ENCODE results near the gene EHBP1.

Gene EHBP1

GRCh38 chr2:62669180-62669579 is 36.3 kb upstream of the EHBP1 start:
- H3K4me3 ChIP-seq (ENCODE audit: low read length) = no peak overlapping the region
- H3K9ac ChIP-seq (ENCODE audit: low read depth, low read length) = no peak overlapping the region
- peaks cover 12% of the 10 kb centered on the region for H3K4me1 ChIP-seq (ENCODE audit: insufficient read depth, low read length)
- H3K27me3 ChIP-seq (ENCODE audit: insufficient read depth, low read length) = no peaks in the 10 kb centered on the region
- no peak overlapping the region for H3K27ac ChIP-seq (ENCODE audit: low read length)
- no peaks in the 10 kb centered on the region for H3K36me3 ChIP-seq (ENCODE audit: insufficient read depth, low read depth, low read length)
- no peaks in the 10 kb centered on the region for H3K9me3 ChIP-seq (ENCODE audit: insufficient read depth, low read depth, low read length)

- H3K36me3 ChIP-seq (ENCODE audit: insufficient read depth, low read depth, low read length) = no peaks in the 10 kb centered on the region
- no peak overlapping the region; the same call in 1 of the 2 replicates for H3K9ac ChIP-seq (ENCODE audit: low read depth, low read length)
- peaks cover 12% of the 10 kb centered on the region for H3K4me1 ChIP-seq (ENCODE audit: insufficient read depth, low read length)
- no peaks in the 10 kb centered on the region for H3K9me3 ChIP-seq (ENCODE audit: insufficient read depth, low read depth, low read length)
- no peaks in the 10 kb centered on the region for H3K27me3 ChIP-seq (ENCODE audit: insufficient read depth, low read length)
- no peak overlapping the region for H3K4me3 ChIP-seq (ENCODE audit: low read length)
- H3K27ac ChIP-seq (ENCODE audit: low read length) = no peak overlapping the region
Measured at GRCh38 chr2:62672601-62673000, 32.9 kb upstream of the EHBP1 start.

DNA sequence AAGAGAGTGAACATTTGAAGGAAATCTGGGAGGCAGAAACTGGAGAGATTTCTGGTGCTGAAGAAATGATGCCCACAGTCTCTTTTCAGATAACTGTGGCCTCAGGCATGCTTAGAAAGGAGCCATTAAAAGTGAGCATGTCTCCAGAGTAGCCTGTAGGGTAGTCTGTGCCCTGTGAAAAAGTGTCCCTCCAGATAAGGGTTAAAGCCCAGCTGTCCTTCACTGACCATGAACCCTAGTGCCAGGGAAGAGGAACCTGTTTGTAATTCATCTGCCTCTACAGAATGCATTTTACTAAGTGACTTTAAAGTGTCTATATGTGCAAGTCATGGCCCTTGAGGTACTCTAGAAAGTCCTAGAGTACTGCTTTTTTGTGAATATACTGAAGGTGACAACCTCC is 30.5 kb upstream of the EHBP1 start:
- H3K9ac ChIP-seq (ENCODE audit: low read depth, low read length) = no peak overlapping the region
- no peak overlapping the region for H3K27ac ChIP-seq (ENCODE audit: low read length)
- peaks cover 14% of the 10 kb centered on the region for H3K4me1 ChIP-seq (ENCODE audit: insufficient read depth, low read length)
- H3K9me3 ChIP-seq (ENCODE audit: insufficient read depth, low read depth, low read length) = no peaks in the 10 kb centered on the region
- no peak overlapping the region for H3K4me3 ChIP-seq (ENCODE audit: low read length)
- no peaks in the 10 kb centered on the region for H3K36me3 ChIP-seq (ENCODE audit: insufficient read depth, low read depth, low read length)
- no peaks in the 10 kb centered on the region for H3K27me3 ChIP-seq (ENCODE audit: insufficient read depth, low read length)

DNA sequence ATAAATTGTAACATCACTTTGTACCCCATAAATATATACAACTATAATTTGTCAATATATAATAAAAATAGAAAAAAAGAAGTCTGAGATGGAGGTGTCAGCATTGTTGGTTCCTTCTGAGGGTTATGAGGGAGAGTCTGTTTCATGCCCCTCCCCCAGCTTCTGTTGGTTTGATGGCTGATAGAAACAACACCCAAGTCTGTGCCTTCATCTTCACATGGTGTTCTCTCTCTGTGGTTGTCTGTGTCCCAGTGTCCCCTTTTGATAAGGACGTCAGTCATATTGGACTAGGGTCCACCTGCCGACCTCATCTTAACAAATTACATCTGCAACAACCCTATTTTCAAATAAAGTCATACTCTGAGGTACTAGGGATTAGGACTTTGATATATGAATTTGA is 20.3 kb upstream of the EHBP1 start:
- Histone ChIP-seq H3K27ac (ENCODE audit: low read length) (no peak overlapping the region), H3K4me1 (ENCODE audit: insufficient read depth, low read length) (no peaks in the 10 kb centered on the region), H3K36me3 (ENCODE audit: insufficient read depth, low read depth, low read length) (no peaks in the 10 kb centered on the region), H3K9ac (ENCODE audit: low read depth, low read length) (no peak overlapping the region), H3K9me3 (ENCODE audit: insufficient read depth, low read depth, low read length) (no peaks in the 10 kb centered on the region), H3K4me3 (ENCODE audit: low read length) (no peak overlapping the region), H3K27me3 (ENCODE audit: insufficient read depth, low read length) (no peaks in the 10 kb centered on the region)

DNA sequence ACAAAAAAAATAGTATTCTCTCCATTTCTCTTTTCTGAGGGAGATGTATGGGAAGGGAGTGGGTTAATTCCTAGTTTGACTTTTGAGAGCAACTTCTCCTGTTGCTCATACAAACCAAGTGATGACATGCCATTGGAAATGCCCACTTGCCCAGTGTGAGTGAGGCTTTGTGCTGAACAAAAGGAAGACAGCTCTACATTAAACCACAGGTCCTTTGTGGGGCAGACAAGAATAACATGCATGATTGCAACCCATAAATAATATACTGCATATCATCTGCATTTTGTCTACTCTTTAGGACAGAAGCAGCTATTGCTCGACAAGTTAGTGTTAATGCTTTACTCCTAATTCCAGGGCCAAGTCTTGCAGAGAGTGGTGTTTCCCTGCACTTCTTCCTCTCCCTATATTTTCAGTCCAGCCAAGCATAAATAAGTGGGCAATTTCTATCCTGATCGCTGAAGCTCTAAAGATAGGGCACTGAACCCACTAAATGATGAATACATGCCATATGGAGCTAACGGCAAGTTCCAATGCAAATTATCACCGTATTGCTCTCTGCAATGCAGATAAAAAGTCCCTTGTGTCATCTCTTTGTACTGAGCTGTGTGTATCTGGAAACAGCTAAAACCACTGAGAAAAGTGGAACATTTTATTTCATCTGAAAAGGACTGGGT is 19.4 kb upstream of the EHBP1 start:
- no peak overlapping the region for H3K9ac ChIP-seq (ENCODE audit: low read depth, low read length)
- H3K27ac ChIP-seq (ENCODE audit: low read length) = no peak overlapping the region
- no peaks in the 10 kb centered on the region for H3K27me3 ChIP-seq (ENCODE audit: insufficient read depth, low read length)
- no peak overlapping the region for H3K4me3 ChIP-seq (ENCODE audit: low read length)
- no peaks in the 10 kb centered on the region for H3K4me1 ChIP-seq (ENCODE audit: insufficient read depth, low read length)
- H3K9me3 ChIP-seq (ENCODE audit: insufficient read depth, low read depth, low read length) = no peaks in the 10 kb centered on the region
- H3K36me3 ChIP-seq (ENCODE audit: insufficient read depth, low read depth, low read length) = no peaks in the 10 kb centered on the region

- H3K27ac ChIP-seq (ENCODE audit: low read length) = no peak overlapping the region
Measured at GRCh38 chr2:62687636-62688035, 17.9 kb upstream of the EHBP1 start.

DNA sequence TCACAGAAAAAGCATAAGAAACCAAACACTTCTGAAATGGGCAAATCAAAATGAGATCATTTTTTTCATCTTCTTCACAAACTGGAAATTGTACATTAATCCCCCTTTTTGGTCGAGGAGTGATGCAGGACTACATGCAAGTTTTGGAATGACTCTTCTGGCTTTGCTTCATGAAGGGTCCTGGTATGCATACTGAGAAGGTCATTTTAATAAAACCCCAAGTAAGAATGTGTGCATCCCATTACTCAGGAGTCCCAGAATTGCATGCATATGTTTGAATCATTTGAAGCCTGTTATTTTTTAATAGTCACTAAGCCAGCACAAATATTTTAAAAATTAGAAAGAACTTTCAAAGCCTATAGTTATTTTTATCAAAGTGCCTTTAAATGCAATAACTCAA is 16.7 kb upstream of the EHBP1 start:
- no peak overlapping the region for H3K4me3 ChIP-seq (ENCODE audit: low read length)
- H3K36me3 ChIP-seq (ENCODE audit: insufficient read depth, low read depth, low read length) = no peaks in the 10 kb centered on the region
- H3K27ac ChIP-seq (ENCODE audit: low read length) = no peak overlapping the region
- H3K27me3 ChIP-seq (ENCODE audit: insufficient read depth, low read length) = no peaks in the 10 kb centered on the region
- H3K9me3 ChIP-seq (ENCODE audit: insufficient read depth, low read depth, low read length) = no peaks in the 10 kb centered on the region
- no peaks in the 10 kb centered on the region for H3K4me1 ChIP-seq (ENCODE audit: insufficient read depth, low read length)
- H3K9ac ChIP-seq (ENCODE audit: low read depth, low read length) = no peak overlapping the region

More at GRCh38 chr2:62687636-62688035, 17.9 kb upstream of the EHBP1 start:
- Histone ChIP-seq H3K36me3 (ENCODE audit: insufficient read depth, low read depth, low read length) (no peaks in the 10 kb centered on the region), H3K4me3 (ENCODE audit: low read length) (no peak overlapping the region), H3K4me1 (ENCODE audit: insufficient read depth, low read length) (no peaks in the 10 kb centered on the region), H3K9ac (ENCODE audit: low read depth, low read length) (no peak overlapping the region), H3K9me3 (ENCODE audit: insufficient read depth, low read depth, low read length) (no peaks in the 10 kb centered on the region), H3K27me3 (ENCODE audit: insufficient read depth, low read length) (no peaks in the 10 kb centered on the region)

DNA sequence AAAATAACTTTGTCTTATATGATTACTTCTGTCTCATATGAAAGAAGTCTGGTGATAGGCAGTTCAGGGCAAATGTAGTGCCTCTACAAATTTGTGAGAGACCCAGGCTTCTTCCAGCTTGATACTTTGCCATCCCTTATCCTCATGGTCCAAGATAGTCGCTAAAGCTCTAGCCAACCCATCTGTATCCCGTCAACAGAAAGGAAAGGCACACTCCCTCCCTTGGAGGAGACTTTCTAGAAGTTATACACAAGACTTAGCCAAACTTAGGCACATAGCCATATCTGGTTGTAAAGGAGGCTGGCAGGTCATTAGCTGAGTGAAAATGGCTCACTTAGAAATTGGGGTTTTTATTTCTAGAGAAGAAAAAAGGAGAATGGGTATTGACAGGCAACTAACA is 14.3 kb upstream of the EHBP1 start:
- Histone ChIP-seq H3K9ac (ENCODE audit: low read depth, low read length) (no peak overlapping the region), H3K36me3 (ENCODE audit: insufficient read depth, low read depth, low read length) (no peaks in the 10 kb centered on the region), H3K9me3 (ENCODE audit: insufficient read depth, low read depth, low read length) (no peaks in the 10 kb centered on the region), H3K4me3 (ENCODE audit: low read length) (no peak overlapping the region), H3K27me3 (ENCODE audit: insufficient read depth, low read length) (no peaks in the 10 kb centered on the region), H3K4me1 (ENCODE audit: insufficient read depth, low read length) (no peaks in the 10 kb centered on the region), H3K27ac (ENCODE audit: low read length) (no peak overlapping the region)

- H3K9ac ChIP-seq (ENCODE audit: low read depth, low read length) = no peak overlapping the region
- no peaks in the 10 kb centered on the region for H3K27me3 ChIP-seq (ENCODE audit: insufficient read depth, low read length)
- no peak overlapping the region for H3K4me3 ChIP-seq (ENCODE audit: low read length)
- no peaks in the 10 kb centered on the region for H3K36me3 ChIP-seq (ENCODE audit: insufficient read depth, low read depth, low read length)
- no peaks in the 10 kb centered on the region for H3K9me3 ChIP-seq (ENCODE audit: insufficient read depth, low read depth, low read length)
- H3K27ac ChIP-seq (ENCODE audit: low read length) = no peak overlapping the region
- H3K4me1 ChIP-seq (ENCODE audit: insufficient read depth, low read length) = no peaks in the 10 kb centered on the region
Measured at GRCh38 chr2:62692225-62692624, 13.3 kb upstream of the EHBP1 start.

GRCh38 chr2:62698653-62699052 is 6.9 kb upstream of the EHBP1 start:
- Histone ChIP-seq H3K27ac (ENCODE audit: low read length) (no peak overlapping the region), H3K9me3 (ENCODE audit: insufficient read depth, low read depth, low read length) (no peaks in the 10 kb centered on the region), H3K36me3 (ENCODE audit: insufficient read depth, low read depth, low read length) (no peaks in the 10 kb centered on the region), H3K9ac (ENCODE audit: low read depth, low read length) (no peak overlapping the region), H3K4me3 (ENCODE audit: low read length) (no peak overlapping the region), H3K4me1 (ENCODE audit: insufficient read depth, low read length) (no peaks in the 10 kb centered on the region), H3K27me3 (ENCODE audit: insufficient read depth, low read length) (no peaks in the 10 kb centered on the region)

- H3K36me3 ChIP-seq (ENCODE audit: insufficient read depth, low read depth, low read length) = peaks cover 13% of the 10 kb centered on the region
- peak overlapping the region; percentile 90 for H3K4me3 ChIP-seq (ENCODE audit: low read length)
- peak overlapping the region; percentile 90 for H3K9ac ChIP-seq (ENCODE audit: low read depth, low read length)
- peak overlapping the region; percentile 34 for H3K27ac ChIP-seq (ENCODE audit: low read length)
- no peaks in the 10 kb centered on the region for H3K27me3 ChIP-seq (ENCODE audit: insufficient read depth, low read length)
- no peaks in the 10 kb centered on the region for H3K9me3 ChIP-seq (ENCODE audit: insufficient read depth, low read depth, low read length)
- H3K4me1 ChIP-seq (ENCODE audit: insufficient read depth, low read length) = peaks cover 10% of the 10 kb centered on the region
Measured at GRCh38 chr2:62704654-62705006, 883 bp upstream of the EHBP1 start.

DNA sequence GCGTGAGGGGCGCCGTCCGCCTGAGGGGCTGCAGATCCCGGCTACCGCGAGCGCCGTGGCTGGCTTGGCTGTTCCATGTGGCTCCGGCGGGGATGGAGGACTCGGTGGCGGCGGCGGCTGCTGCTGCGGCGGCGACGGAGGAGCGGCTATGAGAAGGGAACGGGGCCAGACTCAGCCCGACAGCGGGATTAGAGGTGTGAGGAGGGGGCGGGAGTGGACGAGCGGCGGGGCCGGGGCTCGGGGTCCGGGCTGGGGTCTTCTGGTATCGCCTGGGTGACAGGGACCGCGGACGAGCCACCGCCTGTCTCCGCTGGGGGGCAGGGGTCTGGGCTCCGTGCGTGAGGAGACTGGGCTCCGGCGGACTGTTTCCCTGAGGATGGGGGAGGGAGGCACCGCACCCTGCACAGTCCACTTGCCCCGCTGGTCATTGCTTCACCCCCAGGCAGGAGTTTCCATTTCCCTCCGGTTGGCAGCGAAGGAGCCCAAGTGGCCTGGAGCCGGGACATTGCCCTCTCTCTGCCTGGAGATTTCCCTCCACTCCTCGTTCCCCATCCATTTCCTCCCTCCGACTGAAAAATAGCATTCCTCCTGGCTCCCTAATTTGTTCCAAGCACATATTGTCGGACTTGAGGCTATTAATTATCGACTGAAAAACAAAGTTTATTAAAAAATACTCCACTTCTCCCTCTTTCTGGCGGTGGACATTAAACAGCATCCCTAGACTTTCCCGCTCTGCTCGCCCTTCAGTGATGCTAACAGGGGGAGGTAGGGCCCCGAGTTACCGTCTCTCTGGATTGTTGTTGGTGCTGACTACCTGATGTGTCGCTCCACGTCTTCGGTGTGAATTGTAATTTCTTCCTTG is 577 bp downstream of the EHBP1 start:
- Histone ChIP-seq H3K9me3 (ENCODE audit: insufficient read depth, low read depth, low read length) (no peaks in the 10 kb centered on the region), H3K27ac (ENCODE audit: low read length) (peak overlapping the region; percentile 34), H3K27me3 (ENCODE audit: insufficient read depth, low read length) (no peaks in the 10 kb centered on the region), H3K4me1 (ENCODE audit: insufficient read depth, low read length) (peaks cover 10% of the 10 kb centered on the region), H3K36me3 (ENCODE audit: insufficient read depth, low read depth, low read length) (peaks cover 24% of the 10 kb centered on the region), H3K4me3 (ENCODE audit: low read length) (peak overlapping the region; percentile 95), H3K9ac (ENCODE audit: low read depth, low read length) (peak overlapping the region; percentile 91; the same call in 1 of the 2 replicates)

Measured in iPS-20b (cell line).